Left lung (tissue), 10 donors: ENCODE measurements around the gene NHLRC2. TPM values are rescaled to one million over a fixed set of nuclear protein-coding genes. Genes with fewer than 3 reads are reported as not detected.

Experiments used
- ATAC-seq: fragments of 200-7000 bp; cut with Tn5 transposase; one replicate; pipeline ENCODE4 v1.9.1; 2020; ENCODE audit warnings: moderate library complexity
- DNase-seq, 4 donors: peaks; one replicate each; pipeline ENCODE4 v3.0.0-alpha.2; 2013 to 2020
- H3K27ac ChIP-seq, 2 donors: fragments of 200-600 bp; sonication (generic) in 1 of 2; one replicate each; pipeline versions ENCODE4 v1.5.0 to v1.8.0; 2020 to 2021
- H3K27me3 ChIP-seq, 2 donors: fragments of 200-600 bp; sonication (generic) in 1 of 2; one replicate each; pipeline versions ENCODE4 v1.5.0 to v1.8.0; 2020 to 2021
- H3K36me3 ChIP-seq, 2 donors: fragments of 200-600 bp; sonication (generic) in 1 of 2; one replicate each; pipeline versions ENCODE4 v1.5.0 to v1.8.0; 2020 to 2021
- H3K4me1 ChIP-seq, 2 donors: fragments of 200-600 bp; one replicate each; pipeline ENCODE4 v1.8.0; 2021
- H3K4me3 ChIP-seq, 2 donors: fragments of 200-600 bp; sonication (generic) in 1 of 2; one replicate each; pipeline versions ENCODE4 v1.5.0 to v1.8.0; 2020 to 2021; ENCODE audit warnings: mild to moderate bottlenecking in 1 of 2
- H3K9me3 ChIP-seq, 2 donors: fragments of 200-600 bp; sonication (generic) in 1 of 2; one replicate each; pipeline versions ENCODE4 v1.5.0 to v1.8.0; 2020 to 2021
- intact Hi-C, 2 donors: fragments of 100-400 bp; cut with DNase I; formaldehyde crosslinking; loops; one replicate each; pipeline versions ENCODE4 v1.11.2 to v1.14.2; 2022
- polyA plus RNA-seq, 6 donors: library from polyadenylated mRNA; unstranded; fragments of 120-200 nt; gene quantifications; one replicate each; pipeline ENCODE4 v1.2.1, GENCODE V29; 2013; ENCODE audit not compliant: insufficient read length in 6 of 6
- total RNA-seq, 2 donors: library from RNA; stranded (reverse); fragmentation: NEBNext Ultra II Directional; extraction: Animal tissue kit (Norgen Biotek cat#: 25700); gene quantifications; one replicate each; pipeline ENCODE4 v1.2.1, GENCODE V29; 2021
- TF ChIP-seq, protein P1 (sequence below), 2 donors: fragments of 200-600 bp; sonication (generic) in 1 of 2; IDR thresholded peaks; one replicate each; pipeline versions ENCODE4 v1.5.0 to v1.8.0; 2021; ENCODE audit warnings: antibody characterized with exemption in 2 of 2
- donor health status: DM: no; HTN: yes; CAD: no.
- donor health status: DM: no; HTN: no; CAD: no.

Gene NHLRC2
- total and polyA plus RNA-seq, 8 donors, result 22.0 to 48.2 (median 26.6) TPM

DNA sequence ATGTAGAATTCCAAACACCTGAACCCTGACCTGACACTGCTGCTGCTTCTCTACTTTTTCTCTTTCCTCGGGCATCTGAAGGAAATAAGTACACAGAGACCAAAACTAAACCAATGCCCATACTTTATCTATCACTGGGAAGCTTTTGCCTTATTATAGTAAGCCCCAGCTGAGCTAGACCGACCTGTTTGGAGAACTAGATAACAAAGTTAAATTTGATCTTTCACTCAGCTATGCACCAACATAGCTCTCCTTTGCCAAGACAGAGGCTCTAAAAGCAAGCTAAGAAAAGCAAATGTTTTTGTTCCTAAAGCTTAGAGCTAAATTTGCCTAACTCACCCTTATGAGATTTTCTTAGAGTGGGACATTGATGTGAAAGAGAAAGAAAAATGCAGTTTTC, 39.1 kb downstream of the NHLRC2 start:
- TF ChIP-seq, protein P1, sequence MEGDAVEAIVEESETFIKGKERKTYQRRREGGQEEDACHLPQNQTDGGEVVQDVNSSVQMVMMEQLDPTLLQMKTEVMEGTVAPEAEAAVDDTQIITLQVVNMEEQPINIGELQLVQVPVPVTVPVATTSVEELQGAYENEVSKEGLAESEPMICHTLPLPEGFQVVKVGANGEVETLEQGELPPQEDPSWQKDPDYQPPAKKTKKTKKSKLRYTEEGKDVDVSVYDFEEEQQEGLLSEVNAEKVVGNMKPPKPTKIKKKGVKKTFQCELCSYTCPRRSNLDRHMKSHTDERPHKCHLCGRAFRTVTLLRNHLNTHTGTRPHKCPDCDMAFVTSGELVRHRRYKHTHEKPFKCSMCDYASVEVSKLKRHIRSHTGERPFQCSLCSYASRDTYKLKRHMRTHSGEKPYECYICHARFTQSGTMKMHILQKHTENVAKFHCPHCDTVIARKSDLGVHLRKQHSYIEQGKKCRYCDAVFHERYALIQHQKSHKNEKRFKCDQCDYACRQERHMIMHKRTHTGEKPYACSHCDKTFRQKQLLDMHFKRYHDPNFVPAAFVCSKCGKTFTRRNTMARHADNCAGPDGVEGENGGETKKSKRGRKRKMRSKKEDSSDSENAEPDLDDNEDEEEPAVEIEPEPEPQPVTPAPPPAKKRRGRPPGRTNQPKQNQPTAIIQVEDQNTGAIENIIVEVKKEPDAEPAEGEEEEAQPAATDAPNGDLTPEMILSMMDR (IDR thresholded peaks at IDR 0.05), result no peak
- H3K9me3 ChIP-seq, result no peaks in the 10 kb centered on the region
- H3K4me1 ChIP-seq, result no peaks in the 10 kb centered on the region
- DNase-seq, result no peak
- peaks cover 0 to 11% of the 10 kb centered on the region in 2 donors for H3K36me3 ChIP-seq
- intact Hi-C loops, result no loop called here
- H3K27me3 ChIP-seq, result no peaks in the 10 kb centered on the region
- no peak overlapping the region for H3K27ac ChIP-seq
- ATAC-seq, result no peak
- H3K4me3 ChIP-seq, result no peak overlapping the region

DNA sequence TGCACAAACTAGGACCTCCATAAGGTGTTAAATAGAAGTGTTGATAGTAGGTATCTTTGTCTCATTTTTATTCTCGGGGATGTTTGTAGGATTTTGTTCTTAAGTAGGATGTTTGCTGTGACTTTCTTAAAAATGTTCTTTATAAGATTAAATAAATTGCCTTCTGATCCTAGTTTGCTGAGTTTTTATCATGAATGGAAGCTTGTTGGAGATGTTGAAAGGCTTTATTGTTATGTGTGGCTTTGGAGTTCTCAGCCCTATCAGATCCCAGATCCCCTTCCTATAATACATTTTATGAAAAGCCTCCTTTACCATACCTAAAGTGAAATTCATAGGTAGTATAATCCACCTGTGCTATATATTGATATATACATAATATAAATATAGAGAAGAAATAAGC, 40.1 kb downstream of the NHLRC2 start:
- no peaks in the 10 kb centered on the region for H3K27me3 ChIP-seq
- peaks cover 0 to 17% of the 10 kb centered on the region in 2 donors for H3K36me3 ChIP-seq
- ATAC-seq (no peak), DNase-seq (no peak)
- no peak overlapping the region for H3K27ac ChIP-seq
- TF ChIP-seq, protein P1 (IDR thresholded peaks at IDR 0.05), result no peak
- intact Hi-C loops, result no loop called here
- H3K4me3 ChIP-seq, result no peak overlapping the region
- no peaks in the 10 kb centered on the region for H3K9me3 ChIP-seq
- no peaks in the 10 kb centered on the region for H3K4me1 ChIP-seq

DNA sequence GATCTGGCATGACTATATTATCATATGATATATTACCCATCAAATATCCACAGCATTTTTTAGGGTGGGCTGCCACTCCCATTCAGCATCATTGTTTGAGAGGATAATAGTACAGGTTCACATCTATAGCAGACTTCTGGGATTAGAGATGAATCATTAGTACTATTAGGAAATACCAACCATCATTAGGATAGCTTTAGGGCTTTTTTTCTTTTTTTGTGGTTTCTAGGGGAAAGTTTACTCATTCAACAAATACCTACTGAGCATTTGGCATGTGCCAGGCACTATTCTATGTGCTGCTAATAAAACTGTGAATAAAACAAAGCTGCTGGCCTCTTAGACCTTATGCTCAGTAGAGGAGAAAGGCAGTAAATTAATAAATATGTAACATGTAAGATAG, 40.6 kb downstream of the NHLRC2 start:
- DNase-seq (no peak), ATAC-seq (no peak)
- no peaks in the 10 kb centered on the region for H3K4me1 ChIP-seq
- no peaks in the 10 kb centered on the region for H3K27me3 ChIP-seq
- no peaks in the 10 kb centered on the region for H3K9me3 ChIP-seq
- H3K27ac ChIP-seq, result no peak overlapping the region
- TF ChIP-seq, protein P1 (IDR thresholded peaks at IDR 0.05), result no peak
- intact Hi-C loops, result no loop called here
- H3K36me3 ChIP-seq, result peaks cover 0 to 17% of the 10 kb centered on the region in 2 donors
- H3K4me3 ChIP-seq, result no peak overlapping the region

DNA sequence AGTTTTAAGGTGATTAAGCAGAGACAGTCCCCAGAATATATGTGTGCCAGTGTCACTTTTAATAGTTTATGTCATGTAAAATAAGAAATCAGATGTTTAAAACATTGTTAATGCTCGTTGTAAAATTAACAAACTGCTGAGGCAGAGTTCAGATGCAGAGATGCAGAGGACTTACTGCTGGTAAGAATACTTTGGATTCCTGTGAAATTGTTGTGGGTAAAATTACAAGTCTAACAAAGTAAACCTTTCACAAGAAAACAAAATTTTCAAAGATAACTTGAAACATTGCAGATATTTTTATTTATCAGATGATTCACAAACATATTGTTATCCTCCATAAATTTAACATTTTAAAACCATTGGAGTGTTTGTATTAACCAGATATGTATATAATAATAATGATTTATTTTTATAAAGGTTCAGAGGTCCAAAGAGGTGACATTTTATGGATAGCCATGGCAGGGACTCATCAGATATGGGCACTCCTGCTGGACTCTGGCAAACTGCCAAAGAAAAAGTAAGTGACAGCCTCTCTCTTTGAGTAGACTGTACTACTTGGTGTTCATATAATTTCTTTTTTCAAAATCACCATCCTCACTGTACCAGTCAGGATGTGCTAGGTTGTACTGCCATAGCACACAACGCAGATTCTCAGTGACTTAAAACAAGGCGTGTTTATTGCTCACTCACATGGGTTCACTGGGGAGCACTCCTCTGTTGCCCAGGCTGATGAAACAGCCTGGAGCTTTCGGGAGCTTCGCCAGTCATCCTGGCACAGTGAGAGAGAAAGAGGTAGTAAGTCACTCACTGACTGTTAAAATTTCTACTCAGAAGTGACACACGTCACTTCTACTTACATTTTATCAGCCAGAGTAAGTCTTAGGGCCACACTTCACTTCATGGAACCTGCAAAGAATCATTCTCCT, 43.5 kb downstream of the NHLRC2 start:
- DNase-seq (no peak), ATAC-seq (no peak)
- Histone ChIP-seq H3K36me3 (peaks cover 0 to 36% of the 10 kb centered on the region in 2 donors), H3K27ac (no peak overlapping the region), H3K27me3 (no peaks in the 10 kb centered on the region), H3K4me3 (no peak overlapping the region), H3K4me1 (no peaks in the 10 kb centered on the region), H3K9me3 (no peaks in the 10 kb centered on the region)
- TF ChIP-seq, protein P1 (IDR thresholded peaks at IDR 0.05), result no peak
- intact Hi-C loops, result no loop called here

DNA sequence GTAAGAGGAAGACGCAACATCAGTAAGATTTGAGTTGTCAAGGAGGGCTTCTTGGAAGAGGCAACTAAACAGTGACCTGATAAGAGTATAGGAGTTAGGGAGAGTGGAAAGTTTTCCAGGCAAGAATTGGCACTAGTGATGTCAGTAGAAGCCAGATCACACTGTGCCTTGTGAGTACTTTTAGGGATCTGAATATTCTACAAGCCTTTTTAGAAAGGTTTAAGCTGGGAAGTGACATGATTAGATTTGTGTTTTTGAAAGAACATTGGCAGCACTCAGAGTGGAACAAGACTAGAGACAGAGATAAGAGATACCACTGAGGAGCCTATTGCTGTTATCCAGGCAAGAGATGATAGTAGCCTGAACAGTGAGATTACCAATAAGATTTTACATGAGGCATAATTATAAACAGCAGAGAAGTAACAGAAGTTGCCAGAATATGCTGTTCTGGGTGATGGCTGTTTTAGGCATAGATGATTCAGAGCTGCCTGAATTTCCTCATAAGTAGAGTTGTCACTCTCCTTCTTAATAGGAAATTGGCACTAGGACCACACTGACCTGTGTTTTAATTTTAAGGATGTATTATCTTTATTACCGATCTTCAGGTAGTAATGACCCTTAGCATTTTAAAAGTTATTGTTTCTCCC, 45.6 kb downstream of the NHLRC2 start:
- H3K4me1 ChIP-seq, result no peaks in the 10 kb centered on the region
- intact Hi-C loops, result no loop called here
- H3K9me3 ChIP-seq, result no peaks in the 10 kb centered on the region
- ATAC-seq, result no peak
- H3K27ac ChIP-seq, result no peak overlapping the region
- peaks cover 0 to 55% of the 10 kb centered on the region in 2 donors for H3K36me3 ChIP-seq
- DNase-seq, result no peak
- no peaks in the 10 kb centered on the region for H3K27me3 ChIP-seq
- no peak overlapping the region for H3K4me3 ChIP-seq
- TF ChIP-seq, protein P1 (IDR thresholded peaks at IDR 0.05), result no peak
